ENCODE results near the gene HNRNPU.

HNRNPU gene

GRCh38 chr1:244862699-244863490, 1.4 kb downstream of the HNRNPU start:
- DNase-seq = peak; percentile 97

- DNase-seq = no peak
Observed at GRCh38 chr1:244862354-244862698, 2.0 kb downstream of the HNRNPU start.

GRCh38 chr1:244861683-244862082, 2.7 kb downstream of the HNRNPU start:
- DNase-seq = no peak

- no peak for DNase-seq
Observed at GRCh38 chr1:244860914-244861610, 3.3 kb downstream of the HNRNPU start.

- no peak for DNase-seq
Observed at GRCh38 chr1:244860078-244860477, 4.3 kb downstream of the HNRNPU start.

GRCh38 chr1:244858357-244858756, 6.0 kb downstream of the HNRNPU start:
- DNase-seq = no peak

- DNase-seq = no peak
Observed at GRCh38 chr1:244857761-244858160, 6.6 kb downstream of the HNRNPU start.

GRCh38 chr1:244854865-244855578, 9.3 kb downstream of the HNRNPU start:
- no peak for DNase-seq

GRCh38 chr1:244854166-244854565, 10.2 kb downstream of the HNRNPU start:
- no peak for DNase-seq

- no peak for DNase-seq
Observed at GRCh38 chr1:244852694-244853093, 11.6 kb downstream of the HNRNPU start.

- no peak for DNase-seq
Observed at GRCh38 chr1:244851546-244852231, 12.7 kb downstream of the HNRNPU start.

GRCh38 chr1:244850896-244851295, 13.4 kb downstream of the HNRNPU start:
- DNase-seq = no peak

GRCh38 chr1:244850099-244850852, 14.1 kb downstream of the HNRNPU start:
- no peak for DNase-seq

GRCh38 chr1:244849189-244849866, 15.0 kb downstream of the HNRNPU start:
- no peak for DNase-seq

- no peak for DNase-seq
Observed at GRCh38 chr1:244846653-244847052, 17.7 kb downstream of the HNRNPU start.

- no peak for DNase-seq
Observed at GRCh38 chr1:244844155-244845121, 19.9 kb downstream of the HNRNPU start.

GRCh38 chr1:244843148-244843978, 21.0 kb downstream of the HNRNPU start:
- DNase-seq = no peak

GRCh38 chr1:244841273-244841927, 22.9 kb downstream of the HNRNPU start:
- DNase-seq = no peak

GRCh38 chr1:244840219-244840794, 24.0 kb downstream of the HNRNPU start:
- no peak for DNase-seq
